Transverse colon (tissue), 4 donors: Measurements from ENCODE around the gene CES2.

ENCODE experiments used
- EP300 ChIP-seq: sonication (generic); formaldehyde crosslinking; IDR thresholded peaks from one replicate; pipeline ENCODE4 v1.6.1; 2017; ENCODE audit warnings: antibody characterized with exemption, low read depth
- POLR2A ChIP-seq: fragments of 450-650 bp; IDR thresholded peaks from one replicate; pipeline ENCODE4 v1.6.1; 2016; ENCODE audit warnings: antibody characterized with exemption, mild to moderate bottlenecking, moderate library complexity
- POLR2AphosphoS5 ChIP-seq, 3 donors: sonication (generic); formaldehyde crosslinking; IDR thresholded peaks; one replicate each; pipeline ENCODE4 v1.6.1; 2016; ENCODE audit warnings: antibody characterized with exemption in 3 of 3
- TF ChIP-seq, protein P1 (sequence below), 5 experiments: fragments of 200-600 bp in 3 of 5; fragments of 450-650 bp in 2 of 5; sonication (generic) in 3 of 5; IDR thresholded peaks; 1 replicate in 2 of 5; 2 replicates in 3 of 5; pipeline ENCODE4 v1.5.1; 2016 to 2017; ENCODE audit warnings: antibody characterized with exemption in 5 of 5, inconsistent platforms in 3 of 5, mild to moderate bottlenecking in 2 of 5, moderate library complexity in 1 of 5

DNA sequence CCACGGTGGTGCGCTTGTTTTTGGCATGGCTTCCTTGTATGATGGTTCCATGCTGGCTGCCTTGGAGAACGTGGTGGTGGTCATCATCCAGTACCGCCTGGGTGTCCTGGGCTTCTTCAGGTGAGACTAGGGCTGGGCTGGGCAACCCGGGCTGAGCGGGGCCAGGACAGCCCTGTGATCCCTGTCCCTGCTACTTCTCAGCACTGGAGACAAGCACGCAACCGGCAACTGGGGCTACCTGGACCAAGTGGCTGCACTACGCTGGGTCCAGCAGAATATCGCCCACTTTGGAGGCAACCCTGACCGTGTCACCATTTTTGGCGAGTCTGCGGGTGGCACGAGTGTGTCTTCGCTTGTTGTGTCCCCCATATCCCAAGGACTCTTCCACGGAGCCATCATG is 4.9 kb downstream of the CES2 start:
- TF ChIP-seq POLR2A = no peak
- TF ChIP-seq, protein P1, sequence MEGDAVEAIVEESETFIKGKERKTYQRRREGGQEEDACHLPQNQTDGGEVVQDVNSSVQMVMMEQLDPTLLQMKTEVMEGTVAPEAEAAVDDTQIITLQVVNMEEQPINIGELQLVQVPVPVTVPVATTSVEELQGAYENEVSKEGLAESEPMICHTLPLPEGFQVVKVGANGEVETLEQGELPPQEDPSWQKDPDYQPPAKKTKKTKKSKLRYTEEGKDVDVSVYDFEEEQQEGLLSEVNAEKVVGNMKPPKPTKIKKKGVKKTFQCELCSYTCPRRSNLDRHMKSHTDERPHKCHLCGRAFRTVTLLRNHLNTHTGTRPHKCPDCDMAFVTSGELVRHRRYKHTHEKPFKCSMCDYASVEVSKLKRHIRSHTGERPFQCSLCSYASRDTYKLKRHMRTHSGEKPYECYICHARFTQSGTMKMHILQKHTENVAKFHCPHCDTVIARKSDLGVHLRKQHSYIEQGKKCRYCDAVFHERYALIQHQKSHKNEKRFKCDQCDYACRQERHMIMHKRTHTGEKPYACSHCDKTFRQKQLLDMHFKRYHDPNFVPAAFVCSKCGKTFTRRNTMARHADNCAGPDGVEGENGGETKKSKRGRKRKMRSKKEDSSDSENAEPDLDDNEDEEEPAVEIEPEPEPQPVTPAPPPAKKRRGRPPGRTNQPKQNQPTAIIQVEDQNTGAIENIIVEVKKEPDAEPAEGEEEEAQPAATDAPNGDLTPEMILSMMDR (IDR thresholded peaks at IDR 0.05) = no peak
- TF ChIP-seq POLR2AphosphoS5 (IDR thresholded peaks at IDR 0.05) = no peak
- TF ChIP-seq EP300 = no peak
